Osteocyte (in vitro differentiated cells): ENCODE measurements around the gene NPS. TPM values are rescaled to one million over a fixed set of nuclear protein-coding genes. Genes with fewer than 3 reads are reported as not detected.

Experiments
- DNase-seq: peaks from one replicate; pipeline ENCODE4 v3.0.0; 2021; ENCODE audit warnings: mixed read lengths; ENCODE audit not compliant: unreplicated experiment; ENCODE audit errors: extremely low spot score
- H3K27ac Mint-ChIP-seq: one replicate; pipeline ENCODE4 v1.8.0; 2021; ENCODE audit warnings: mild to moderate bottlenecking, mixed read lengths; ENCODE audit not compliant: unreplicated experiment
- H3K27me3 Mint-ChIP-seq: one replicate; pipeline ENCODE4 v1.8.0; 2021; ENCODE audit warnings: mixed read lengths; ENCODE audit not compliant: unreplicated experiment
- H3K36me3 Mint-ChIP-seq: one replicate; pipeline ENCODE4 v1.8.0; 2021; ENCODE audit warnings: mixed read lengths; ENCODE audit not compliant: unreplicated experiment
- H3K4me1 Mint-ChIP-seq: one replicate; pipeline ENCODE4 v1.8.0; 2021; ENCODE audit warnings: mixed read lengths; ENCODE audit not compliant: unreplicated experiment
- H3K4me3 Mint-ChIP-seq: one replicate; pipeline ENCODE4 v1.8.0; 2021; ENCODE audit warnings: mild to moderate bottlenecking, moderate library complexity, mixed read lengths; ENCODE audit not compliant: unreplicated experiment
- H3K9me3 Mint-ChIP-seq: one replicate; pipeline ENCODE4 v1.8.0; 2021; ENCODE audit warnings: mixed read lengths; ENCODE audit not compliant: unreplicated experiment
- long read RNA-seq: library from polyadenylated mRNA; unstranded; transcript quantifications from one replicate; pipeline ENCODE4 v2.0.0, GENCODE V29; 2021
- total RNA-seq: library from RNA; stranded (reverse); gene quantifications from 2 replicates; pipeline ENCODE4 v1.2.1, GENCODE V29; 2021
- TF ChIP-seq, protein P1 (sequence below): fragments of 200-600 bp; sonication (generic); IDR thresholded peaks from 2 replicates; pipeline ENCODE4 v1.5.0; 2021; ENCODE audit warnings: antibody characterized with exemption, mild to moderate bottlenecking, moderate library complexity

NPS gene, protein sequence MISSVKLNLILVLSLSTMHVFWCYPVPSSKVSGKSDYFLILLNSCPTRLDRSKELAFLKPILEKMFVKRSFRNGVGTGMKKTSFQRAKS
- not detected in 2 replicates for total RNA-seq
- long read RNA-seq, result 0 reads

DNA sequence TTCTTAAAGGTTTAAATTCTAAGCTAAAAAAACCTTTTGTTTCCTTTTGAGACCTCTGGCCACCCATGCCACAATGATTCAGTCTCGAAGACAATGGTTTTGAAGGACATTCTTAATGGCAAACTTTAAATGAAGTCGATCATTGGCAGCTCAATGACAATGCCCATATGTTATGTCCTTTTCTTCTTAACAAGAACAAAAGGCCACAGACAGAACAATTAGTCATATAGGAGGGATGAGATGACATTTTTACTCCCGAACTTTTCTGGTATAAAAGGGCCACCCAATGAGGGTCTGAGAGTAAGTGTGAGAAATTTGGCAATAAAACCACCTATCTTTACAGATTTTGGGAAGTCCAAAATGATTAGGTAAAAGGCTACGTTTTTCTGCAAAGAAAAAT, at the start of gene NPS:
Gene NPS, plus strand, starts transcription at position 301 of the 400 bp plus-strand sequence. Its CDS starts 60 bp downstream, at position 361.
- H3K27ac Mint-ChIP-seq, result no peak within 1 kb of the TSS
- DNase-seq, result no peak
- no peaks in the 10 kb centered on the region for H3K36me3 Mint-ChIP-seq
- peaks cover 3% of the 10 kb centered on the region for H3K4me1 Mint-ChIP-seq
- TF ChIP-seq, protein P1, sequence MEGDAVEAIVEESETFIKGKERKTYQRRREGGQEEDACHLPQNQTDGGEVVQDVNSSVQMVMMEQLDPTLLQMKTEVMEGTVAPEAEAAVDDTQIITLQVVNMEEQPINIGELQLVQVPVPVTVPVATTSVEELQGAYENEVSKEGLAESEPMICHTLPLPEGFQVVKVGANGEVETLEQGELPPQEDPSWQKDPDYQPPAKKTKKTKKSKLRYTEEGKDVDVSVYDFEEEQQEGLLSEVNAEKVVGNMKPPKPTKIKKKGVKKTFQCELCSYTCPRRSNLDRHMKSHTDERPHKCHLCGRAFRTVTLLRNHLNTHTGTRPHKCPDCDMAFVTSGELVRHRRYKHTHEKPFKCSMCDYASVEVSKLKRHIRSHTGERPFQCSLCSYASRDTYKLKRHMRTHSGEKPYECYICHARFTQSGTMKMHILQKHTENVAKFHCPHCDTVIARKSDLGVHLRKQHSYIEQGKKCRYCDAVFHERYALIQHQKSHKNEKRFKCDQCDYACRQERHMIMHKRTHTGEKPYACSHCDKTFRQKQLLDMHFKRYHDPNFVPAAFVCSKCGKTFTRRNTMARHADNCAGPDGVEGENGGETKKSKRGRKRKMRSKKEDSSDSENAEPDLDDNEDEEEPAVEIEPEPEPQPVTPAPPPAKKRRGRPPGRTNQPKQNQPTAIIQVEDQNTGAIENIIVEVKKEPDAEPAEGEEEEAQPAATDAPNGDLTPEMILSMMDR, result no peak
- no peaks in the 10 kb centered on the region for H3K27me3 Mint-ChIP-seq
- peaks cover 25% of the 10 kb centered on the region for H3K9me3 Mint-ChIP-seq
- no peak within 1 kb of the TSS for H3K4me3 Mint-ChIP-seq

DNA sequence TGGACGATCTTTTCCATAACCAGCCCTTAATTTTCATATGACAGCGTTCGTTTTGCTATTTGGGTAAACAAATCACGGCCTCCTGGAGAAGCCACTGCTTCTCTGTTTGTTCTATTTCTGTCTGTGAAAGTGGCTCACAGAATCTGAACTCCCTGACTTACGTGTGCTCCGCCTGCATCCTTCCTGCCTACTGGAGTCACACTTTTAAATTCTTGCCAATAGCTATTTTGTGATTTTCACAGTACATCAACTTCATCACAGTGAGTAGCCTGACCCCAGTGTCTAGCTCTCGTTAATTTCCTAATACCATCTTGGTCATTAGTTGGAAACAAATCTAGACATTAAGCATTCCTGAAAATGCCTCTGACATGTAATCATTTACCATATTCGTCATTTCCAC, 49.0 kb upstream of the NPS start:
- TF ChIP-seq, protein P1, result no peak
- Mint-ChIP-seq H3K4me1 (no peaks in the 10 kb centered on the region), H3K27ac (no peak overlapping the region), H3K27me3 (peaks cover 46% of the 10 kb centered on the region), H3K9me3 (no peaks in the 10 kb centered on the region), H3K4me3 (no peak overlapping the region), H3K36me3 (no peaks in the 10 kb centered on the region)
- no peak for DNase-seq

DNA sequence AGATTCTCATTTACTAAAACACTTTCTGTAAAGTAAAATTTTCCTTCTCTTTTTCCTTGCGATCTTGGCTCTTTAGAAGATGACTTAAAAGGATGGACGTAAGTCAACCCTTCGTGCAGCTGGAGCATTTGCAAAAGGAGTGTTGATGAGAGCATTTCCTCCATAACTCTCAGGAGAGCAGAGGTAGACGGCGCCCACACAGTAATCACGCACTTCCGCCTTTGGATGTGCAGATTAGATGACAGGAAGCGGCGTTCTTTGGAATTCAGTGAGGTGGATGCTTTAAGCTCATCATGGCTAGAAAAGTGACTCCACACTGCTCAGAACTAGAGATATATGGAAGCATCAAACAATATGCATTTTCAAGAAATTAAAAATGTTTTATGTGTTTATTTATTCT, 43.0 kb upstream of the NPS start:
- peaks cover 35% of the 10 kb centered on the region for H3K27me3 Mint-ChIP-seq
- no peak overlapping the region for H3K27ac Mint-ChIP-seq
- TF ChIP-seq, protein P1, result no peak
- no peak for DNase-seq
- no peak overlapping the region for H3K4me3 Mint-ChIP-seq
- H3K9me3 Mint-ChIP-seq, result no peaks in the 10 kb centered on the region
- H3K36me3 Mint-ChIP-seq, result no peaks in the 10 kb centered on the region
- H3K4me1 Mint-ChIP-seq, result no peaks in the 10 kb centered on the region

DNA sequence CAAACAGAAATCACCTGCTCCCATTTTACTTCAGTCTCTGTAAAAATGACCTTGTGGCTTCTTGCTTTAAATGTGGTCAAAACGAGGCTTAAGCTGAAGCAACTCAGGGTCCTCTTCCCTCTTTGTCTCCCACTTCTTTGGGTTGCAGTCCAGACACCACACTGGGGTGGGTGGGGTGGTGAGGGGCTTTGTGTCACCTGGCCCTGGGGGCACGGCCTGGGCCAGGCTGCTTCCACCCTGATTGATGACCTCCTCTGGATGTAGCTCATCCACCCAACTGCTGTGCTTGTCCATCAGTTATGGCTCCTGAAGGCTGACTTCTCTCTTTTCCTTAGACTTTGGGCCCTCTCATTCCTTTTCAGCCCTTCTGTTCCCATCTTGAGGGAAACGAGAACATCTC, 26.8 kb upstream of the NPS start:
- Mint-ChIP-seq H3K4me1 (peaks cover 12% of the 10 kb centered on the region), H3K27me3 (no peaks in the 10 kb centered on the region), H3K9me3 (no peaks in the 10 kb centered on the region), H3K27ac (no peak overlapping the region), H3K36me3 (no peaks in the 10 kb centered on the region), H3K4me3 (no peak overlapping the region)
- TF ChIP-seq, protein P1, result no peak
- no peak for DNase-seq

DNA sequence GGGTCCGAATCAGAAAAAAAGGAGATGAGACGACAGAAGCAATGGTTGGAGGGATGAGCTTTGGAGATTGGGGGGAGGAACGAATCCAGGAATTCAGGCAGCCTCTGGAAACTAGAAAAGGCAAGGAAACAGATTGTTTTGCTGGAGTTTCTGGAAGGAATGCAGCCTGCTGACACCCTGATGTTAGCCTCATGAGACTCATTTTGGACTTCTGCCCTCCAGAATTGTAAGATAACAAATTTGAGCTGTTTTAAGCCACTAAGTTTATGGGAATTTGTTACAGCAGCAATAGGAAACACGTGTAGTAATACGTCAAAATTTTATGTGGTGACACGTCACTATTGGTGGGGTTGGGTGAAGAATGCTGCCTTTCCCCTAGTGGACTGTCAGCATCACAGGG, 25.6 kb upstream of the NPS start:
- no peak overlapping the region for H3K4me3 Mint-ChIP-seq
- TF ChIP-seq, protein P1, result no peak

More for the DNA sequence above, 25.6 kb upstream of the NPS start:
- H3K4me1 Mint-ChIP-seq, result peaks cover 12% of the 10 kb centered on the region
- no peaks in the 10 kb centered on the region for H3K9me3 Mint-ChIP-seq
- DNase-seq, result no peak
- no peak overlapping the region for H3K27ac Mint-ChIP-seq
- H3K36me3 Mint-ChIP-seq, result no peaks in the 10 kb centered on the region
- H3K27me3 Mint-ChIP-seq, result no peaks in the 10 kb centered on the region
